Epithelial cell of esophagus (primary cell): ENCODE measurements around the gene TFEB.

ENCODE experiments used
- DNase-seq: peaks from one replicate; pipeline ENCODE4 v3.0.0; 2010; ENCODE audit warnings: low read depth
- H3K4me3 ChIP-seq: 2 replicates; pipeline ENCODE4 v1.5.1; 2011; ENCODE audit warnings: mild to moderate bottlenecking, low read length, control low read depth
- CTCF ChIP-seq: IDR thresholded peaks from 2 replicates; pipeline ENCODE4 v1.5.1; 2011; ENCODE audit warnings: low read depth, mild to moderate bottlenecking, low read length, control low read depth, inconsistent platforms; ENCODE audit not compliant: insufficient read depth; ENCODE audit errors: missing control alignments

Gene TFEB

GRCh38 chr6:41675992-41676391 lies 59.4 kb downstream of the TFEB start:
- H3K4me3 ChIP-seq: no peak overlapping the region
- no peak for DNase-seq
- TF ChIP-seq CTCF: no peak

- no peak for TF ChIP-seq CTCF
- DNase-seq: no peak
- no peak overlapping the region for H3K4me3 ChIP-seq
Observed at GRCh38 chr6:41675176-41675775, 60.1 kb downstream of the TFEB start.

- H3K4me3 ChIP-seq: no peak overlapping the region
- no peak for DNase-seq
- no peak for TF ChIP-seq CTCF
Observed at GRCh38 chr6:41674231-41675000, 61.0 kb downstream of the TFEB start.

- TF ChIP-seq CTCF: no peak
- no peak for DNase-seq
Observed at GRCh38 chr6:41673704-41674000, 61.8 kb downstream of the TFEB start.

GRCh38 chr6:41672816-41673703 lies 62.3 kb downstream of the TFEB start:
- no peak overlapping the region for H3K4me3 ChIP-seq
- no peak for TF ChIP-seq CTCF
- DNase-seq: no peak

More at GRCh38 chr6:41673704-41674000, 61.8 kb downstream of the TFEB start:
- H3K4me3 ChIP-seq: no peak overlapping the region

- DNase-seq: no peak
- no peak overlapping the region for H3K4me3 ChIP-seq
- no peak for TF ChIP-seq CTCF
Observed at GRCh38 chr6:41672016-41672415, 63.4 kb downstream of the TFEB start.
